ENCODE data around the gene PCDHA6. TPM values are rescaled to one million over a fixed set of nuclear protein-coding genes. Genes with fewer than 3 reads are reported as not detected.

PCDHA6 gene
- polyA plus RNA-seq, 1 experiment, result 0.09 TPM

GRCh38 chr5:140855772-140856674 lies 28.3 kb downstream of the PCDHA6 start, which contains the start of gene PCDHA10:
TSS of gene PCDHA10 (plus strand) at chr5:140855897. CDS start at chr5:140856049, 152 bp downstream.
- no peak for DNase-seq (ENCODE audit: low read depth, low spot score)
- Histone ChIP-seq H3K9me3 (ENCODE audit: control insufficient read depth, insufficient read depth, low read length) (peaks cover 31% of the 10 kb centered on the region), H3K4me3 (ENCODE audit: low read depth, low read length) (no peak within 1 kb of the TSS), H3K27me3 (ENCODE audit: control insufficient read depth, insufficient read depth, low read length) (no peaks in the 10 kb centered on the region), H3K27ac (ENCODE audit: low read depth, low read length) (no peak within 1 kb of the TSS)
- TF ChIP-seq CTCF (IDR thresholded peaks at IDR 0.05; ENCODE audit: low read depth, low read length), result no peak
- ChIA-PET POLR2A (no interaction called here), CTCF (no interaction called here)

GRCh38 chr5:140857177-140857986 lies 29.6 kb downstream of the PCDHA6 start:
- H3K27ac ChIP-seq (ENCODE audit: low read depth, low read length), result no peak overlapping the region
- no peaks in the 10 kb centered on the region for H3K27me3 ChIP-seq (ENCODE audit: control insufficient read depth, insufficient read depth, low read length)
- no peak for TF ChIP-seq CTCF (IDR thresholded peaks at IDR 0.05; ENCODE audit: low read depth, low read length)
- ChIA-PET POLR2A (no interaction called here), CTCF (no interaction called here)
- H3K9me3 ChIP-seq (ENCODE audit: control insufficient read depth, insufficient read depth, low read length), result peaks cover 40% of the 10 kb centered on the region
- DNase-seq (ENCODE audit: low read depth, low spot score), result no peak
- H3K4me3 ChIP-seq (ENCODE audit: low read depth, low read length), result no peak overlapping the region

- no peak for TF ChIP-seq CTCF (IDR thresholded peaks at IDR 0.05; ENCODE audit: low read depth, low read length)
- POLR2A ChIA-PET, result no interaction called here
- Histone ChIP-seq H3K4me3 (ENCODE audit: low read depth, low read length) (no peak overlapping the region), H3K27ac (ENCODE audit: low read depth, low read length) (no peak overlapping the region), H3K9me3 (ENCODE audit: control insufficient read depth, insufficient read depth, low read length) (peaks cover 43% of the 10 kb centered on the region), H3K27me3 (ENCODE audit: control insufficient read depth, insufficient read depth, low read length) (no peaks in the 10 kb centered on the region)
- CTCF ChIA-PET, result no interaction called here
- no peak for DNase-seq (ENCODE audit: low read depth, low spot score)
Measured at GRCh38 chr5:140857987-140858240, 30.2 kb downstream of the PCDHA6 start.

- Histone ChIP-seq H3K4me3 (ENCODE audit: low read depth, low read length) (no peak overlapping the region), H3K27ac (ENCODE audit: low read depth, low read length) (no peak overlapping the region), H3K9me3 (ENCODE audit: control insufficient read depth, insufficient read depth, low read length) (peaks cover 33% of the 10 kb centered on the region), H3K27me3 (ENCODE audit: control insufficient read depth, insufficient read depth, low read length) (no peaks in the 10 kb centered on the region)
- ChIA-PET POLR2A (no interaction called here), CTCF (no interaction called here)
- DNase-seq (ENCODE audit: low read depth, low spot score), result no peak
- no peak for TF ChIP-seq CTCF (IDR thresholded peaks at IDR 0.05; ENCODE audit: low read depth, low read length)
Measured at GRCh38 chr5:140862441-140863295, 34.9 kb downstream of the PCDHA6 start.

Data from AG04450 (cell line).